ENCODE results near the gene SURF6.
"Not testable (repeated sequence)": the region's sequence is repeated elsewhere in the genome, so short reads cannot be mapped to it uniquely, and the experiment has no call there.

Gene SURF6

DNA sequence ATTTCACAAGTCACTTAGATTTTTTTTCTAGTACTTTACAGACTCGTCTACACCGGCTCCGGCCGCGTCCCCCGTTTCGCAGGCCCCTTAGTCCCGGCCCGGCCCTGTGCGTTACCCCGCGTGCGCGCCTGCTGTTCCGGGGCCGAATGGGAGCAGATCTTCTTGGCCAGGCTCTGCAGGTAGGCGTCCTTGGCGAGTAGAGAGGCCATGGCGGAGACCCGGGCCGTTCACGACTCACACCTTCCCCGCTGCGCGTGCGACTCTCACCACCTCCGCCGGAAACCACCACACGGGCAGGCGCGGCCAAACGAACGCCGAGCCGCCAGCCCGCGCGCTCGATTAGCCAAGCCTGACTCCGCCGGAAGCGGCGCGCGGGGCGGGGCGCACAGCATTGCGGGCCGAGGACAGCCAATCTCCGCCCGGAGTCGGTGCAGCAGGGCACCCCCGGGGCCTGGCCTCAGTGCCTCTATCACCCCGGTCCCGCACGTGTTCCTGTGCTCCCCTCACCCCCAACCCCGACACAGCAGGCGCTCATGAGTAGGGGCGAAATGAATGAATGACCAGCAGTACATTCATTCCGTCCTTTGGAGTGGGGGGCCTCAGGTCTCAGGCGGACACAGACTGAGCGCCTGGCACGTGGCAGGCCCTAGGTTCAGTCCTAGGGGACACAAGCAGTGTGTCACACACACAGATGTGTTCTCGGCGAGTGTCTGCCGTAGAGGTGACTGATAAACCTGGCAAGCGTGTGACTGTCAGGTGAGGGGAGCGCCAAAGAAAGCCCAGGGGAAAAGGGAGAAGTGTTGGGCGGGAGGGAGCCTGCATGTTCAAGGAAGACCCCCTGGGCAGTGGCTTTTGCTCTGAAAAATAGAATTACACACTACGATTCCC, at the start of gene SURF6:
Gene SURF6, minus strand, starts transcription at position 265 of the 888 bp plus-strand sequence. Its CDS starts 56 bp downstream, at position 209.
- DNase-seq, result peak; percentile 72

DNA sequence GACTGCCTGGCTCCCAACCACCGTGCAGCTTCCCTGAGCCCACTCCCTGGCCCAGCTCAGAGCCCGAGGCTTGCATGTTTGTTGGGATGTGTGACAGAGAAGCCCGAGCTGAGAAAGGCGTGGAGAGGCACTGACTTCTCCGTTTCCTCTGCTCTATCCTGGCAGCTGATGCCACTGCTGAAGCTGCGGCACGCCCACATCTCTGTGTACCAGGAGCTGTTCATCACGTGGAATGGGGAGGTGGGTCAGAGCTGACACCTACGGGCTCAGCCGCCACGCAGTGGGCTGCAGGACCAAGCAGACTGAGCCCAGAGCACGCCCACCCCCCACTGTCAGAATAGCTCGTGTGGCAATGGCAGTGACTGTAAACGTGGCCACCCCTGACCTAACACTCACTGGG, 49.5 kb upstream of the SURF6 start:
- no peak for DNase-seq

DNA sequence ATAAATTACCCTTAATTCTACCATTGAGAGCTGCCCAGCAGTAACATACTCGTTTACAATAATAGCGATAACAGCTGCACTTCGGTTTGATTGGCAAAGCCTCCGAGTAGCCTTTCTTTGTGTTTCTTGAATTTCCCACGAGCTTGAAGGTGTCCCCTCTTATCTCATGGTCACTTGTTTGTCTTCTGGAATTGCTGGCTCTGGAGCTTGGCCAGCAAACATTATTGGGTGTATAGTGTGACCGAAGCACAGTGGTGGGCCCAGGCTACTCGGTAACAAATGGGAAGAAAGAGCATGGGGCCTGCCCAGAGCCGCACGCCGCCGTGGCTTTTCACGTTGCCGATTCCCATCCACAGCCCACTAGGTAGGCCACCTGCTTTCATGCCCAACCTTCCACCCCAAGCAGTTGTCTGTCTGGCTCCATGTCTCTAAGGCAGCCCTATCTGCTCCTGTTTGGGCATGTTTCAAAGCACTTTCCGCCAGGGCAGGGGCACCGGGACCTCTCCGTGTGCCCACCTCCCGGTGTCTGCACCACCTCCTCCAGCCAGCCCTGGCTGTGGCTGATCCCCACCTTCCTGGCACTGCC, 48.8 kb upstream of the SURF6 start:
- DNase-seq, result no peak

DNA sequence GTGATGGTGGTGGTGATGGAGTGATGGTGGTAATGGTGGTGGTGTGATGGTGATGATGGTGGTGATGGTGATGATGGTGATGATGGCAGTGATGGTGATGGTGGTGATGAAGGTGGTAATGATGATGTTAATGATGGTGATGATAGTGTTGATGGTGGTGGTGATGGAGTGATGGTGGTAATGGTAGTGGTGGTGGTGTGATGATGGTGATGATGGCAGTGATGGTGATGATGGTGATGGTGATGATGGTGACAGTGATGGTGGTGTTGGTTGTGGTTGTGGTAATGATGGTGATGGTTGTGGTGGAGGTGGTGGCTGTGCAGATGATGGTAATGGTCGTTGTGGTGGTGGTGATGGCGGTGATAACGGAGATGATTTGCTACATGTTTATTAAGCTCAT, 47.5 kb upstream of the SURF6 start:
- no peak for DNase-seq

DNA sequence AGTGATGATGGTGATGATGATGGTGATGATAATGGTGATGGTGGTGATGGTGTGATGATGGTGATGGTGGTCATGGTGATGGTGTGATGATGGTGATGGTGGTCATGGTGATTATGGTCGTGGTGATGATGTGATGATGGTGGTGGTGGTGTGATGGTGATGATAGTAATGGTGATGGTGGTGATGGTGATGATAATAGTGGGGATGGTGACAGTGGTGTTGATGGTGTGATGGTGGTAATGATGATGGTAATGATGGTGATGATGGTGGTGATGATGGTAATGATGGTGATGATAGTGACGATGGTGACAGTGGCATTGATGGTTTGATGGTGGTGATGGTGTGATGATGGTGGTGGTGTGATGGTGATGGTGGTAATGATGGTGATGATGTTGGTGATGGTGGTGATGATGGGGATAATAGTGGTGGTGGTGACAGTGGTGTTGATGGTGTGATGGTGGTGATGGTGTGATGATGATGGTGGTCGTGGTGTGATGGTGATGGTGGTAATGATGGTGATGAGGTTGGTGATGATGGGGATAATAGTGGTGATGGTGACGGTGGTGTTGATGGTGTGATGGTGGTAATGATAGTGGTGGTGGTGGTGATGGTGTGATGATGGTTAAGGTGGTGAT, 46.6 kb upstream of the SURF6 start:
- DNase-seq, result no peak

DNA sequence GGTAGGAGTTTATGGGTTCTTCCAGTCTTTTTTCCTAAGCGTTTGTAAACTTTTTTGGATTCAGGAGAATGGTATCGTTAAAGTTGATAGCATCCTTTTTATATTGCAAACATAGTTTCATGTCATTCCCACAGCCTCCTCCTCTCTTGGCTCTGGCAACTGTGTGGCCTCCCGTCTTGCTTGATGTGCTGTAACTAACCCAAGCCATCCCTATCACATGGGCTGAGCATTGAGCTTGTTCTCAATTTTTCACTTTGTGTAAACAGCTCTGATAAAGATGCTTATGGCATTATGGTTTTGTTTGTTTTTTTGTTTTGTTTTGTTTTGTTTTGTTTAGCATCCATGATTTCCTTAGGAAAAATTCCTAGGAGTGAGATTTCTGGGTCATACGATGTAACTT, 44.7 kb upstream of the SURF6 start:
- no peak for DNase-seq

DNA sequence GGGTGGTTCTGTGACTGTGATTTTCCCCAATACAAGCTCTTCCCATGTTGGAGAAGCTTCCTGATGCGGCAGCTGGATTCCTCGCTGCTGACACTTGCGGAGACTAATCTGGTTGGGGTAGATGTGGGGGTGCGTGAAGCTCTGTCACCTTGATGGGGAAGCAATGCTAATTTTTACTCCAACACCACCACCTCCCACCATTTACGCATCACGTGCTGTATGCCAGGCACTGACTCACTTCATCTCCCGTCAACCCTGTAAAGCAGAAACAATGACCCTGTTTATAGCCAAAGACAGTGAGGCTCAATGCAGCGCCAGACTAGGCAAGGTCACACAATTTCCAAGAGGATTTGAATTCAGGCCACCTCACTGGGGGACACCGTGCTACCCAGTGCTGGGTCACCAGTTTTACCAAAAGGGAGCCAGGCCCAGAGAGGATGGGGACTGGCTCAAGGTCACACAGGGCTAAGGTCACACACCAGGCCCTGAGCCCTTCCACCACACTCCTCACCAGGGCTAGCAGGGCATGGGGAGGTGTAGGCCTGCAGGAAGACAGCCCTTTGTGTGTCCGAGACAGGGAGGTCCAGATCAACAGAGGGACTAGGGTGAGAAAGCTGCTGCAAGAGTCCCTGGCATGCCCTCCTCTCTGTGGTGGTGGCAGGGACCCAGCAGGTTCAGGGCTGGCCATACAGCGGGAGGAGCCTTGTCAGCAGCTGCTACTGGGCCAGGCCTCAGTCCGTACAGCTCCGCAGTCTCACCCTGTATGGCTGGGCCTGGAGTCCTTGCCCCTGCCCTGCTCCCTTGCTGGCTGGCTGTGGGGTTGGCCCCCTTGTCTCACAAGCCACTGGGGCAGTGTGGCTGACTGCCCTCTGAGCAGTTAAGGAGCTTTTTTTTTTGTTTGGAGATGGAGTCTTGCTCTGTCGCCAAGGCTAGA, 43.4 kb upstream of the SURF6 start:
- no peak for DNase-seq

DNA sequence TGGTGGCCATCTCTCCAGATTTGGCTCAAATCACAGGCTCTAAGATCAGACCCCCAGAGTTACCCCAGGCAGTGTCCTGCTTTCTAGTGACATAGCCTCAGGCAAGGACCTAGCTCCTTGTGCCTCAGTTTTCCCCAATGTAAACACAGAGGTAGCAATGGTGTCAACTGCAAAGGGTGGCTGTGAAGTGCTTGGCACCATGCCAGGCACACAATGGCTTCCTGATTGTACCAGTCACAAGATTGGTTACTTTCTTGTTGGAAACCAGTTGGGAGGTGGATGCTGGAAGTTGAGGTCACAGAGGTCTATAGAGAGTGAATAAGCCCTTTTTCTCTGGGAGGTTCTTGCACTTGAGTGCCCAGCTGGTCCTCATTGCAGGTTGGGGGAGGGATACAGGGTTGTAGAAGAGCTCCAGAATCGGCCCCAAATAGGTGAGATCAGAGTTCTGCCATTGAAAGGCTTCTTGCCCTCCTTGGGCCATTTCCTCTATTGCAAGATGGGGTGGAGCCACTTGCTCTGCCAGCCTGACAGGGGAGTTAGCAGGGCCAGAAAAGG, 42.5 kb upstream of the SURF6 start:
- DNase-seq, result no peak

DNA sequence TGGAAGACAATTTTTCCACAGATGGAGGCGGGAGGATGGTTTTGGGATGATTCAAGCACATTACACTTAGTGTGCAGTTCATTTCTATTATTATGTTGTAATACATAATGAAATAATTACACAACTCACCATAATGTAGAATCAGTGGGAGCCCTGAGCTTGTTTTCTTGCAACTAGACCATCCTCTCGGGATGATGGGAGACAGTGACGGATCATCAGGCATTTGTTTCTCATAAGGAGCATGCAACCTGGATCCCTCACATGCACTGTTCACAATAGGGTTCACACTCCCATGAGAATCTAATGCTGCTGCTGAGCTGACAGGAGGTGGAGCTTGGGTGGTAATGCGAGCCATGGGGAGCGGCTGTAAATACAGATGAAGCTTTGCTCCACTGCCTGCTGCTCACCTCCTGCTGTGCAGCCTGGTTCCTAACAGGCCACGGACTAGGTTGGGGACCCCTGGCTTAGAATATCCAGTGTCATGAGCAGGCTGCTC, 41.8 kb upstream of the SURF6 start:
- no peak for DNase-seq

DNA sequence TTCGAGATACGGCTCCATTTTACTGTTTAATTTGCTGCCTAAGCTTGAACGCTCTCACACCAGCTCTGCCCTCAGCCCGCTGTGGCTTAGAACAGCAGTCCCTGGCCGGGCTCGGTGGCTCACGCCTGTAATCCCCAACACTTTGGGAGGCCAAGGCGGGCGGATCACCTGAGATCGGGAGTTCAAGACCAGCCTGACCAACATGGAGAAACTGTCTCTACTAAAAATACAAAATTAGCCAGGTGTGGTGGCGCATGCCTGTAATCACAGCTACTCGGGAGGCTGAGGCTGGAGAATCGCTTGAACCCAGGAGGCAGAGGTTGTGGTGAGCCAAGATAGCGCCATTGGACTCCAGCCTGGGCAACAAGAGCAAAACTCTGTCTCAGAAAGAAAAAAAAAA, 41.3 kb upstream of the SURF6 start:
- not testable (repeated sequence) for DNase-seq

DNA sequence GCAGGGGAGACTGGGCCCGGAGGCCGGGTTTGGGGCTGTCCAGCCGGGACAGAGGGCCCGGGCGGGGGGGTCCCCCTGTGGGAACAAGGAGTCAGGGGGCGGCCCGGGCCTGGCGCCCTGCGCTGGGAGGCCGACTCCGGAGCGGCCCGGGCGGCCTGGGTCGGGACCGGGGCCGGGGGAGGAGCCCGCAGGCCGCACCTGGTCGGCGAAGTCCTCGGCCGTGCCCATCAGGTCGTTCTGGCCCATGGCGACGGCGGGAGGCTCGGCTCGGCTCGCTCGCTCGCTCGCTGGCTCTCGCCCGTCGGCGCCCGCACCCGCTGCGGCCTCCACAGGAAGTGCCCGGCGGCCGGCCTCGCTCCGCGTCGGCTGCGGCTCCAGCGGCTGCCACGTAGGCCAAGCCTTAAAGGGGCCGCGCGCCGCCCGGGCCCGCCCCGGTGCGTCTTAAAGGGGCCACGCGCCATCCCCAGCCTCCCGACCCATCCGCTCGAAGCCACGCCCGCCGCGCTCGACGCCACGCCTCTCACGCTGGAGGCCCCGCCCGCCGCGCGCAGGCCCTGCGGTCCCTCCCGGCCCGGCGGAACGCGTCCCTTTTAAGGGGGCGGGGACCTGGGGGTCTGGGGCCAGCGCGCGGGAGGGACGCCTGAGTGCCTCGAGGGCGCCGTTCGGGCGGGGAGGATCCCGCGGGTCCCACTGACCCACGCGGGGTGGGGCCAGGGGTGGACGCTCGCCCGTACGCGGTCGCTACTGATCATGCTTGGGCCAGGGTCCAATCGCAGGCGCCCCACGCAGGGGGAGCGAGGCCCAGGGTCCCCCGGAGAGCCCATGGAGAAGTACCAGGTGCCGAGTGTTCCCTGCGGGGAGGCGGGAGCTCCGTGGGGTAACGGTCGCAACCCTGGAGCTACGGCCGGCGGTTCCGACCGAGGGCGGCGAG, 40.0 kb upstream of the SURF6 start, which contains the start of the genes STKLD1 and SURF4:
Gene STKLD1, plus strand, starts transcription at position 643 of the 931 bp plus-strand sequence. Its CDS starts 108 bp downstream, at position 751.
Gene SURF4, minus strand, starts transcription at position 337 of the 931 bp plus-strand sequence. Its CDS starts 91 bp downstream, at position 246.
- peak; percentile 96 for DNase-seq

DNA sequence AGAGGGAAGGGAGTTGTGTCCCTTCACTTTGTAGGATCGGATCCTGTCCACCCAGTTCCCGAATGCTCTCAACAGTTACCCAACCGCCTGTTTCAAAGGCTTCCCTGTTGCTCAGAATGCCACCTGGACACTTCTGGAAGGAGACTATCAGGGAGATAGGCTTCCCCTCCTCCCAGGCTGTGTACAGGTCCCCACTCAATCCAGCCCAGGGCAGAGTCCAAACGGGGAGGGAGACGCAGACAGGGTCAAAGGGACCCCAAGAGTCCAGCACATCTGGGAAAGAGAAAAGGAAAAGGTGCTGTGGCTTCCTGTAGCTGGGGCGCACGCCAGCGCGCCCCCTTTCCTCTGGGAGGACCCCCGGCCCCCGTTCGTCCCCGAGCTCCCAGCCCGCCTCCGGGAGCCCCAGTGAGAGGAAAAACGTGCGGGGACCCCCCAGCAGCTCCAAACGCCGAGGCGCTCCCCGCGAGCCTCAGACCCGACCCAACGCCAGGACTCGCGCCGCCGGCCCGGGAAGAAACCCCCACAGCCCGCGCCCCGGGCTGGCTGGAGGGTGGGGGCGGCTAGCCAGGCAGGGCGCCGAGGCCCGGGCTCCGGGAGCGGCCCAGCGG, 39.2 kb upstream of the SURF6 start:
- DNase-seq, result no peak

DNA sequence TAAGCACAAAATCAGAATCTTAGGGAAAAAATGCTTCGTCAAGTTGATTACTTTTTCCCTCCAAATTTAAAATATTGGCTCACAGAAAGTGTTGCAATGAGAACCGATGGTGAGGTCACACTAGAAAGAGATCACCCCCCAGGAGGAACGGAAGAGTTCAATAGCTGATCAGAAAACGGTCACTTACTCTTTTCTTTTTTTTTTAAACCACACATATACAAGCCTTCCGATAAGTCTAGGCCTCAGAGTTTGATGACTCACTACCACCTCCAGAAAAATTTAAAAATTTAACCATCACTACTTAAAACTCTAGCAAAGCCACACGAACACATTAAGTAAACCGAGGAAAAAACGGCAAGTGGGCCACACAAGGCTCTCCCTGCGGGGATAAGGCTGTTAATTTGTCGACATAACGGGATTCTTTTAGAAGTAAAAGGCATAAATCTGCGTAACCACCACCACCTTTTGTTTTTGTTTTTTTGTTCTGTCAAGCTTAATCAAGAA, 38.7 kb upstream of the SURF6 start:
- peak; percentile 10 for DNase-seq

DNA sequence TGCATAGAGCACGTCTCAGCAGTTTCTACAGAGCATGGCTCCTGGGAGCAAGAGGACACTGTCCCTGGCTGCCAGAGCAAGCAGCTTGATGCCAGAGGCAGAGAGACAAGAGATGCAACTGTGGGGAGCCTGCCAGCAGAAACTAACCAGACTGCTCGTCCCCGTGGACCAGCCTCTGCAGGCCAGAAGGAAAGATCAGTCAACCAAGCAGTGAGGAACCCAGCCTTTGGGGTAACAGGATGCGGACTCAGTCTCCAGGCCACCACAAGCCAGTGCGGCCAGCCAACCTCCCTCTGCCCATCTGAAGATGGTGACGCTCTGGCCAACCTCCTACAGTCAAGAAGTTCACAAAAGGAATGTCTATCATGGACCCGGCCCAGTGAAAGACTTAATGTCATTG, 36.2 kb upstream of the SURF6 start:
- DNase-seq, result no peak

DNA sequence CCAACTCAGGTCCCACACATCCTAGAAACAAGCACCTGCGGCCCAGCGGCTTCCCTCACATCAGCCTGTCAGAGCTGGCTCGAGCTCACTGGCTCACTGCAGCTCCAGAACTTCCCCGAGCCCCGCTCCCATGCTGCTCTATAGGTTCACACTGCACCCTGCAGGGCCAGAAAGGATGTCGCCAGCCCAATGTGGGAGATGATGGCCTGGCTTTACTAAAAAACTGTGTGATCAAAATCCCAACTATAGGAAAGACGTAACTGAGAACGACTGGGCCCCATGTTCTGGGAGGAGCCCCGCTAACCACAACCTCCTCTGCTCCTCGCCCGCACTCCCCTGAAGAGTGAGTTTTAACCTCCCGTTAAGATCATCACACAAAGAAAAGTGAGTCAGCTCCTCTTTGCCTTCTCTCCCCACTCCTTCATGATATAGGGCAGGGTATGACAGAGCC, 35.3 kb upstream of the SURF6 start:
- DNase-seq, result no peak

DNA sequence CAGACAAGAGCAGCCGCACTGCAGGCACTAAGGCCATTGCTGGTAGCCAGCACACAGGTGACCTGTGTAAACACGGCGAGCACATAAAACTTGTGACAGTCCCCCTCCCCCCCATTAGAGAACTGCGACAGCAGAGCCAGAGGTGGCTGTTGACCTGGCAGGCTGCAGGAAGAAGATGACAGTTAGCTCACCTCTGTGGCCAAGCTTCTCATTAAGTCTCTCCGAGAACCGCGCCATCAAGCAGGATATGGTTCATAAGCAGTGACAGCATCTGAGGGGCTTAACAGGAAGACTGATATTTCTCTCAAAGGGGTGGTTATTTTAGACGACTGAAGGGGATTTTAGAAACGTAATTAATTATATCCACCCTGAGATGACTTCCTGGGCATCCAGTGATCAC, 34.7 kb upstream of the SURF6 start:
- no peak for DNase-seq

DNA sequence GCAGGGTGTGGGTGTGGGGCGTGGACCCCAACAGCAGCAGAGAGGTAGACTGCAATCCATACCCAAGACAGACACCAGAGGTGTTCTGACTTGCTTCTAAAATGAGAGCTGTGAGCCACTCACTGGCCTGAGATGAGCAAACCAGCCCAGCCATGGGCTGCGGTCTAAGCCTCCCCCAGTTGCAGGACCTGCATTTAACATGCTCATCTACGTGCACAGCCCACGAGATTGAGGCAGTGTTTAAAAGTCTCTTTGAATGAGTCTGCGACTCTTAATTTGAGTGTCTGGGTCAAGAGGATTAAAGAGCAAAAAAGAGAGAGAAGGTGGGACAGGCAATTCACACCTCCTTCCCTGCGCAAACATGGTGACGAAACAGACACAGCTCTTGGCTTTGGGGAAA, 33.9 kb upstream of the SURF6 start:
- no peak for DNase-seq

DNA sequence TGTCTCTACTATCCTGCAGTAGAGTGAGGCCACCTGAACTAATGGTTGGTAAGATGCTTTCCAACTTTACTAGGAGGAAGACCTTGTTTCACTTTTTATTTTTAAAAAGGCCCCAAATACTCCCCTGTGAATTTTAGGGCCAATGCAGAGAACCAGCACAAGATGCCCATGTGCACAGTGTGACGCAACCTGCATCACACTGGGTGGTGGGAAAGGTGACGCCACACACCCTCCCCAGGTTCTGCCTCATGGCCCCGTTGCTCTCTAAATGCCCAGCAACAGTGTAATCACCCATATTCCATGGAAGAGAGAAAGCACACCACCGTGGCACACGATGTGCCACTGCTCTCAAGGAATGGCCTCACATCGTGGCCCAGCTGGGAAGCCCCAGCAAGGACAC, 33.4 kb upstream of the SURF6 start:
- no peak for DNase-seq

DNA sequence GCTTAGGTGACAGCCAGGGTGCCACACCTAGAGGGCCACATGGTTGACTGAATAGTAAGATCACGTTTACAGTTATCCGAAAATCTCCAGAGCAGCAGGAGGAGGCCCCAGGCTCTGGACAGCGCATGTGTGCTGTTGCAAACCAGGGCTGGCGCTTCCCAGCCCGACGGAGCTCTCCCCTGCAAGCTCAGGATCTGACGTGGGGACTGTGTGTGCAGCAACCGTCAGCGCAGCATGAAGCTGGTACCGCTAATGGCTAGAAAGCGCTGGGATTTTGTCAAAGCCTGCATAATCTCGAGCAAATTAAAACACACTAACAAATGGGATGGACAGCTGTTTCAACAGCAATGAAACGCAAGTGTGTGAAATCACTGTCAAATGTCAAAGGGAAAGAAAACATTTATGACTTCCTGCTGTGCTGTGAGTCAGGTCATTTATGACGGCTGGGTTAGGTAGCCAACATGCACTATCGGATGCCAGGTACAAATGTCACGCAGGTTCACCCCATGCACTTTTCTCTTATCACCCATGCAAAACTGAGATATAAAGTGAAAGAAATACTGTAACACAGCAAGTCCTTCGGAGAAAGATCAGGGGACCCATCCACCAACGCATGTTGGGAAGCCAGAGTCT, 32.4 kb upstream of the SURF6 start:
- DNase-seq, result no peak

DNA sequence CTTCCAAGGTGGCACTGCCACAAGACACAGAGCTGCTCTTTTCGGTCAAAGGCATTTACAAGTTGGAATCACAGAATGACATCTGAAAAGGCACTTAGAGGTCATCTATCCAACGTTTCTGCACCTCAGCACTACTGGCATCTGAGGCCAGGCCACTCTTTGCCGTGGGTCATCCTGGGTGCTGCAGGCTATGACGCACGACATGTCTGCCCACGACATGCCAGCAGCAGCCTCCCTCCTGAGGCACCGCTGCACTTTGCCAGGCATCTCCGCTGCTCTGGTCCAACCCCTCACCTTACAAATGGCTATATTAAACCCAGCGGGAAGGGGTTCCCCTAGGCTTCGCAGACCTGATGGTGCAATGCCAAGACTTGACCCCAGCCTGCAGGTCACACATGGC, 31.8 kb upstream of the SURF6 start:
- no peak for DNase-seq

Measured in amniotic stem cell (primary cell).